ENCODE data around the gene MVB12B.
A peak's percentile ranks its signal among the peaks of the same experiment; 100 is the strongest.

MVB12B gene

GRCh38 chr9:126534431-126535186, 208.0 kb downstream of the MVB12B start:
- H3K4ac ChIP-seq (ENCODE audit: low read depth, low read length): peak overlapping the region; percentile 25
- peak overlapping the region; percentile 84 for H3K18ac ChIP-seq (ENCODE audit: low read length)
- no peak overlapping the region for H2AFZ ChIP-seq (ENCODE audit: insufficient read depth, low read length, poor library complexity)
- no peaks in the 10 kb centered on the region for H3K27me3 ChIP-seq (ENCODE audit: insufficient read depth, low read length)
- H3K36me3 ChIP-seq (ENCODE audit: control insufficient read depth in 1 of 2, insufficient read depth in 2 of 2, low read length in 2 of 2): no peaks in the 10 kb centered on the region
- peak overlapping the region; percentile 89 for H4K91ac ChIP-seq (ENCODE audit: low read depth, low read length)
- no peak overlapping the region for H3K9ac ChIP-seq (ENCODE audit: low read length)
- H2BK12ac ChIP-seq (ENCODE audit: low read length): peak overlapping the region; percentile 61
- H3K23ac ChIP-seq (ENCODE audit: low read length): no peak overlapping the region
- peaks cover 41% of the 10 kb centered on the region for H3K79me1 ChIP-seq (ENCODE audit: low read length)
- no peak overlapping the region for H4K12ac ChIP-seq (ENCODE audit: low read depth, low read length)
- peak overlapping the region; percentile 65 for H2AK5ac ChIP-seq (ENCODE audit: low read length)
- no peak overlapping the region for H3K4me3 ChIP-seq (ENCODE audit: low read depth, low read length)
- H3K4me2 ChIP-seq (ENCODE audit: low read length): peak overlapping the region; percentile 43
- H3K9me3 ChIP-seq (ENCODE audit: insufficient read depth, low read depth, low read length): no peaks in the 10 kb centered on the region
- WGBS (ENCODE audit: extremely low coverage, insufficient coverage, insufficient read length): no CpG with 5 or more reads among the region's 23 CpGs
- peak overlapping the region; percentile 73 for H4K8ac ChIP-seq (ENCODE audit: low read depth, low read length)
- peaks cover 33 to 37% of the 10 kb centered on the region in 2 experiments for H3K4me1 ChIP-seq (ENCODE audit: control insufficient read depth in 1 of 2, insufficient read depth in 2 of 2, low read length in 2 of 2)
- H3K27ac ChIP-seq (ENCODE audit: low read depth, low read length): peak overlapping the region; percentile 69
- H2BK5ac ChIP-seq (ENCODE audit: low read depth, low read length, poor library complexity): peak overlapping the region; percentile 72
- DNase-seq: no peak
- peak overlapping the region; percentile 87 for H2BK120ac ChIP-seq (ENCODE audit: insufficient read depth, low read length, poor library complexity)
- peaks cover 7% of the 10 kb centered on the region for H3K79me2 ChIP-seq (ENCODE audit: control insufficient read depth, insufficient read depth, low read length, poor library complexity)
- peak overlapping the region; percentile 77 for H3K14ac ChIP-seq (ENCODE audit: low read length)

- Histone ChIP-seq H2BK120ac (ENCODE audit: insufficient read depth, low read length, poor library complexity) (peak overlapping the region; percentile 15), H3K79me2 (ENCODE audit: control insufficient read depth, insufficient read depth, low read length, poor library complexity) (peaks cover 7% of the 10 kb centered on the region), H2AK5ac (ENCODE audit: low read length) (peak overlapping the region; percentile 55), H2AFZ (ENCODE audit: insufficient read depth, low read length, poor library complexity) (no peak overlapping the region), H3K18ac (ENCODE audit: low read length) (no peak overlapping the region), H2BK5ac (ENCODE audit: low read depth, low read length, poor library complexity) (no peak overlapping the region), H3K4me1 (ENCODE audit: control insufficient read depth in 1 of 2, insufficient read depth in 2 of 2, low read length in 2 of 2) (peaks cover 30 to 34% of the 10 kb centered on the region in 2 experiments), H3K27ac (ENCODE audit: low read depth, low read length) (no peak overlapping the region), H3K27me3 (ENCODE audit: insufficient read depth, low read length) (no peaks in the 10 kb centered on the region), H3K79me1 (ENCODE audit: low read length) (peaks cover 37% of the 10 kb centered on the region), H3K14ac (ENCODE audit: low read length) (no peak overlapping the region), H3K4ac (ENCODE audit: low read depth, low read length) (no peak overlapping the region), H3K23ac (ENCODE audit: low read length) (no peak overlapping the region), H3K36me3 (ENCODE audit: control insufficient read depth in 1 of 2, insufficient read depth in 2 of 2, low read length in 2 of 2) (no peaks in the 10 kb centered on the region), H4K12ac (ENCODE audit: low read depth, low read length) (no peak overlapping the region), H3K4me3 (ENCODE audit: low read depth, low read length) (no peak overlapping the region), H4K8ac (ENCODE audit: low read depth, low read length) (no peak overlapping the region), H3K4me2 (ENCODE audit: low read length) (no peak overlapping the region), H4K91ac (ENCODE audit: low read depth, low read length) (peak overlapping the region; percentile 20), H3K9ac (ENCODE audit: low read length) (no peak overlapping the region), H2BK12ac (ENCODE audit: low read length) (peak overlapping the region; percentile 19), H3K9me3 (ENCODE audit: insufficient read depth, low read depth, low read length) (no peaks in the 10 kb centered on the region)
- no peak for DNase-seq
- WGBS (ENCODE audit: extremely low coverage, insufficient coverage, insufficient read length): no CpG with 5 or more reads among the region's 7 CpGs
These were observed 209.5 kb downstream of the MVB12B start for GRCh38 chr9:126536131-126536530.

DNA sequence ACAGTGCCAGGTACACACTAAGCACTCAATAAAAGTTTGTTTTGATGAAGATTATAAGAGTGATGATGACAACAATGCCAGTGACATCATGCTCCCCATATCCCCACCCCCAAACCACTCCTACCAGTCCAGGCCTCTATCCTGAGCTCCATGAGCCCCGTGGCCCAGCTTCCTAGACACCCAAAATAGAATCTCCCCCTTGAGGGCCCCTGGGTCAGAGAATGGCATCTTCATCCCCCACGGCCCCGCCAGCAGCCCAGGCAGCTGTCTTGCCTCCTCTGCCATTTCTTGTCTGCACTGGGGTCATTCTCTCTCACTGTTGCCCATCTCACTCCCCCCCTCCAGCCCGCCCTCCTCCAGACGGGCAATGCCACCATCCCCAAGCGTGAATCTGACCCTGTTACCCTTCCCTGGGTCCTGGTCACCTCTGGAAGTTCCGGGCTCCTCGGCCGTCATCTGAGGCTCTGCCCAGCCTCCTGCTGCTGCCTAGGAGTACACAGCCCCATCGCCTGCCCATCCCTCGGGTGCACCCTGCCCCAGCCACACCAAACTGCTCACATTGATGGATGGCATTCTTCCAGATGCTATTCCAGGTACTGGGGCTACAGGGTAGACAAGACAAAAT, 210.3 kb downstream of the MVB12B start:
- Histone ChIP-seq H4K8ac (ENCODE audit: low read depth, low read length) (peak overlapping the region; percentile 9), H3K27me3 (ENCODE audit: insufficient read depth, low read length) (no peaks in the 10 kb centered on the region), H2AFZ (ENCODE audit: insufficient read depth, low read length, poor library complexity) (no peak overlapping the region), H3K14ac (ENCODE audit: low read length) (peak overlapping the region; percentile 69), H3K18ac (ENCODE audit: low read length) (no peak overlapping the region), H3K4me3 (ENCODE audit: low read depth, low read length) (no peak overlapping the region), H3K27ac (ENCODE audit: low read depth, low read length) (no peak overlapping the region), H3K79me2 (ENCODE audit: control insufficient read depth, insufficient read depth, low read length, poor library complexity) (peaks cover 7% of the 10 kb centered on the region), H2BK120ac (ENCODE audit: insufficient read depth, low read length, poor library complexity) (peak overlapping the region; percentile 36), H3K4me2 (ENCODE audit: low read length) (no peak overlapping the region), H2BK5ac (ENCODE audit: low read depth, low read length, poor library complexity) (peak overlapping the region; percentile 33), H4K91ac (ENCODE audit: low read depth, low read length) (peak overlapping the region; percentile 64), H2BK12ac (ENCODE audit: low read length) (peak overlapping the region; percentile 78), H3K4ac (ENCODE audit: low read depth, low read length) (peak overlapping the region; percentile 61), H3K9me3 (ENCODE audit: insufficient read depth, low read depth, low read length) (no peaks in the 10 kb centered on the region), H2AK5ac (ENCODE audit: low read length) (peak overlapping the region; percentile 90), H4K12ac (ENCODE audit: low read depth, low read length) (no peak overlapping the region), H3K36me3 (ENCODE audit: control insufficient read depth in 1 of 2, insufficient read depth in 2 of 2, low read length in 2 of 2) (no peaks in the 10 kb centered on the region), H3K79me1 (ENCODE audit: low read length) (peaks cover 31% of the 10 kb centered on the region), H3K23ac (ENCODE audit: low read length) (no peak overlapping the region), H3K9ac (ENCODE audit: low read length) (no peak overlapping the region), H3K4me1 (ENCODE audit: control insufficient read depth in 1 of 2, insufficient read depth in 2 of 2, low read length in 2 of 2) (peaks cover 22 to 26% of the 10 kb centered on the region in 2 experiments)
- WGBS (ENCODE audit: extremely low coverage, insufficient coverage, insufficient read length): no CpG with 5 or more reads among the region's 11 CpGs
- DNase-seq: no peak

DNA sequence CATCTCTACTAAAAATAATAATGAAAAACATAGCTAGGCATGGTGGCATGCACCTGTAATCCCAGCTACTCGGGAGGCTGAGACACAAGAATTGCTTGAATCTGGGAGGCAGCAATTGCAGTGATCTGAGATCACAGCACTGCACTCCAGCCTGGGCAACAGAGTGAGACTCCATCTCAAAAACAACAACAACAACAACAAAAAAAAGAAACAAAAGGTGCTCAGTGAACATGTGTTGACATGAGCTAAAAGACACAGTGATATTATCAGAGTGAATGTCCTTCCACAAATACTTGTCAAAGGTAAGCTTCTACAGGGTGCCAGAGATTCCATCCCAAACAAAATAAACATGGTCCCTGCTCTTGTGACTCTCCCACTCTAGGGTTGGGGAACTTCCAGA, 211.9 kb downstream of the MVB12B start:
- no peak overlapping the region for H4K12ac ChIP-seq (ENCODE audit: low read depth, low read length)
- H2BK5ac ChIP-seq (ENCODE audit: low read depth, low read length, poor library complexity): no peak overlapping the region
- no CpG with 5 or more reads among the region's 1 CpG for WGBS (ENCODE audit: extremely low coverage, insufficient coverage, insufficient read length)
- no peaks in the 10 kb centered on the region for H3K79me2 ChIP-seq (ENCODE audit: control insufficient read depth, insufficient read depth, low read length, poor library complexity)
- no peak overlapping the region for H3K18ac ChIP-seq (ENCODE audit: low read length)
- no peak overlapping the region for H3K27ac ChIP-seq (ENCODE audit: low read depth, low read length)
- H3K4me3 ChIP-seq (ENCODE audit: low read depth, low read length): no peak overlapping the region
- H3K79me1 ChIP-seq (ENCODE audit: low read length): peaks cover 19% of the 10 kb centered on the region
- peaks cover 11 to 14% of the 10 kb centered on the region in 2 experiments for H3K4me1 ChIP-seq (ENCODE audit: control insufficient read depth in 1 of 2, insufficient read depth in 2 of 2, low read length in 2 of 2)
- no peaks in the 10 kb centered on the region for H3K27me3 ChIP-seq (ENCODE audit: insufficient read depth, low read length)
- H3K4ac ChIP-seq (ENCODE audit: low read depth, low read length): no peak overlapping the region
- DNase-seq: no peak
- peak overlapping the region; percentile 20 for H4K91ac ChIP-seq (ENCODE audit: low read depth, low read length)
- H3K4me2 ChIP-seq (ENCODE audit: low read length): no peak overlapping the region
- H3K23ac ChIP-seq (ENCODE audit: low read length): no peak overlapping the region
- no peak overlapping the region for H2BK120ac ChIP-seq (ENCODE audit: insufficient read depth, low read length, poor library complexity)
- no peak overlapping the region for H3K14ac ChIP-seq (ENCODE audit: low read length)
- no peaks in the 10 kb centered on the region for H3K36me3 ChIP-seq (ENCODE audit: control insufficient read depth in 1 of 2, insufficient read depth in 2 of 2, low read length in 2 of 2)
- H4K8ac ChIP-seq (ENCODE audit: low read depth, low read length): no peak overlapping the region
- H2BK12ac ChIP-seq (ENCODE audit: low read length): no peak overlapping the region
- H2AFZ ChIP-seq (ENCODE audit: insufficient read depth, low read length, poor library complexity): no peak overlapping the region
- H3K9ac ChIP-seq (ENCODE audit: low read length): no peak overlapping the region
- H2AK5ac ChIP-seq (ENCODE audit: low read length): no peak overlapping the region
- no peaks in the 10 kb centered on the region for H3K9me3 ChIP-seq (ENCODE audit: insufficient read depth, low read depth, low read length)
